HepG2 (cell line): ENCODE data around the gene SESN2. TPM values are rescaled to one million over a fixed set of nuclear protein-coding genes. Genes with fewer than 3 reads are reported as not detected.
A peak's percentile ranks its signal among the peaks of the same experiment; 100 is the strongest.

Experiments
- EHMT2 ChIP-seq: fragments of 200-600 bp; sonication (generic); IDR thresholded peaks from 2 replicates; pipeline ENCODE4 v1.7.0; 2017; ENCODE audit warnings: antibody characterized with exemption, low read depth, low read length, borderline replicate concordance
- MBD4 ChIP-seq: IDR thresholded peaks from 2 replicates; pipeline ENCODE4 v1.6.1; 2012; ENCODE audit warnings: low read length, inconsistent platforms, borderline replicate concordance
- MEIS1 ChIP-seq: sonication (generic); formaldehyde crosslinking; IDR thresholded peaks from 2 replicates; pipeline ENCODE4 v1.9.0; 2021; ENCODE audit warnings: mild to moderate bottlenecking, missing genetic modification reagents, moderate library complexity, borderline replicate concordance
- NAIF1 ChIP-seq: sonication (generic); formaldehyde crosslinking; IDR thresholded peaks from 2 replicates; pipeline ENCODE4 v1.5.0; 2020; ENCODE audit warnings: mild to moderate bottlenecking, missing genetic modification reagents, borderline replicate concordance
- NFIC ChIP-seq: IDR thresholded peaks from 2 replicates; pipeline ENCODE4 v1.6.1; 2012; ENCODE audit warnings: mild to moderate bottlenecking, low read length, inconsistent platforms
- SP1 ChIP-seq, 2 experiments: fragments of 450-650 bp in 1 of 2; sonication (generic) in 1 of 2; formaldehyde crosslinking in 1 of 2; IDR thresholded peaks; 2 replicates each; pipeline versions ENCODE4 v1.4.0 to v1.6.1; 2016 to 2020; ENCODE audit warnings: missing genetic modification reagents in 1 of 2
- TERF1 ChIP-seq: sonication (generic); formaldehyde crosslinking; IDR thresholded peaks from 2 replicates; pipeline ENCODE4 v1.8.0; 2022; ENCODE audit warnings: mild to moderate bottlenecking, missing genetic modification reagents, moderate library complexity
- ZNF3 ChIP-seq: IDR thresholded peaks from 2 replicates; pipeline ENCODE4 v1.7.0; 2017; ENCODE audit warnings: inconsistent platforms
- ZNF660 ChIP-seq: sonication (generic); formaldehyde crosslinking; IDR thresholded peaks from 2 replicates; pipeline ENCODE4 v1.5.1; 2020; ENCODE audit warnings: mild to moderate bottlenecking, low read depth, missing genetic modification reagents, borderline replicate concordance
- polyA plus RNA-seq, 8 experiments: library from polyadenylated mRNA; depleted of rRNA in 3 of 8; stranded (reverse) in 7 of 8; unstranded in 1 of 8; fragments of >200 nt; fragmentation: Illumina TruSeq in 4 of 8; extraction: Trizol in 4 of 8; gene quantifications; 2 replicates each; pipeline versions ENCODE4 v1.2.1 to v1.2.3, GENCODE V29; 2011 to 2016; ENCODE audit warnings: low read depth in 4 of 8, missing spikeins in 1 of 8, mixed read lengths in 1 of 8; ENCODE audit not compliant: insufficient read depth in 1 of 8
- total RNA-seq, 5 experiments: library from RNA; depleted of rRNA; stranded (reverse); fragments of >200 nt; fragmentation: Illumina TruSeq; extraction: Trizol; gene quantifications; 2 replicates each; pipeline ENCODE4 v1.2.3, GENCODE V29; 2016; ENCODE audit warnings: low read depth in 1 of 5
- TF ChIP-seq, protein P1 (sequence below): sonication (generic); formaldehyde crosslinking; IDR thresholded peaks from 2 replicates; pipeline ENCODE4 v1.5.1; 2020; ENCODE audit warnings: mild to moderate bottlenecking, missing genetic modification reagents, borderline replicate concordance
- TF ChIP-seq, protein P2 (sequence below): IDR thresholded peaks from 2 replicates; pipeline ENCODE4 v1.6.1; 2016; ENCODE audit warnings: missing genetic modification reagents, missing compliant biosample characterization
- TF ChIP-seq, protein P3 (sequence below), 2 experiments: sonication (generic) in 1 of 2; formaldehyde crosslinking in 1 of 2; IDR thresholded peaks; 2 replicates each; pipeline versions ENCODE4 v1.5.1 to v1.6.1; 2011 to 2020; ENCODE audit warnings: borderline replicate concordance in 1 of 2, low read depth in 1 of 2, low read length in 1 of 2, mild to moderate bottlenecking in 1 of 2, missing genetic modification reagents in 1 of 2, moderate library complexity in 1 of 2
- TF ChIP-seq, protein P4 (sequence below): sonication (generic); formaldehyde crosslinking; conservative IDR thresholded peaks from 2 replicates; pipeline ENCODE4 v1.4.0; 2020; ENCODE audit warnings: mild to moderate bottlenecking, missing genetic modification reagents, moderate library complexity

SESN2 gene
- total and polyA plus RNA-seq, 2 of the 13 experiments (the other 11 are each of a cell fraction or from before 2014, with no cell fraction given), result 13.2 to 19.1 TPM

DNA sequence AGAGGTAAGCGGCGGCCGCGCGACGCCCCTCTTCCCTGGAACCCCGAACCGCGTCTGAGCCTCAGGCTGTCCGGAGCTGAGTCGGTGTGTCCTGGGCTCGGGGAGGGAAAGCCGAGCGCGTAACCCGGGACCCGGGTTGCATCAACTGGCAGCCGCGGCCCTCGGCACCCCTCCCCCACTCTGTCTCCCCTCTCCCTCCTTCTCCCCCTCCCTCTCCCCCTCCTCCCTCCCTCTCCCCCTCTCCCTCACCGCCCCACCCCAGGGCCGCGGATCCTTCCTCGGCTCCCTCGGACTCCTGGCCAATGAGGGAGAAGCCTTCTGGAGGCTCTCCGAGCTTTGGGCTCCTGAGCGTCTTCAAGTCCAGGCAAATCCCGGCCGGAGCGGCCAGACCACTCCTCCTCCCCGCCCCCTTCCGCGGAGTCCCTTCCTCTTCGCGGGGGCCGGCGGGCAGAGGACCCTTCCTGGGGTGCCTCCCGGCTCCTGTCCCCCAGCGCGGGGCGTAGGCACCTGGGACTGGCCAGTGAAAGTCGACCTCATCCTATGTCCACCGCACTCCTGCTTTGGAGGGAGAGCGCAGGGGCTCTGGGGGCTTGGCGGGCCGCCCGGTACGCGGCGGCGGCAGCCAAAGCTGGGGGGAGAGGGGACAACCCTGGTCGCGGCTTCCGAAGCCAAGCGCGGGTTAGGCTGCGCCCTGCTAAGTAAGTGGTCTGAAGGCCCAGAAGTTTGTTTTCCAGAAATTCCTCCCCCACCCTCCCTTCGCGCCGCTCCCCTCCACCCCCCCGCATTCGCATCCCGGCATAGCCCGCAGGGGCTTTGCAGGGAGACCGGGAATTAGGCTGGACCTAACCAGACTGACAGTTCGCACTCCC lies 850 bp downstream of the SESN2 start (continued):
- TF ChIP-seq, protein P1, sequence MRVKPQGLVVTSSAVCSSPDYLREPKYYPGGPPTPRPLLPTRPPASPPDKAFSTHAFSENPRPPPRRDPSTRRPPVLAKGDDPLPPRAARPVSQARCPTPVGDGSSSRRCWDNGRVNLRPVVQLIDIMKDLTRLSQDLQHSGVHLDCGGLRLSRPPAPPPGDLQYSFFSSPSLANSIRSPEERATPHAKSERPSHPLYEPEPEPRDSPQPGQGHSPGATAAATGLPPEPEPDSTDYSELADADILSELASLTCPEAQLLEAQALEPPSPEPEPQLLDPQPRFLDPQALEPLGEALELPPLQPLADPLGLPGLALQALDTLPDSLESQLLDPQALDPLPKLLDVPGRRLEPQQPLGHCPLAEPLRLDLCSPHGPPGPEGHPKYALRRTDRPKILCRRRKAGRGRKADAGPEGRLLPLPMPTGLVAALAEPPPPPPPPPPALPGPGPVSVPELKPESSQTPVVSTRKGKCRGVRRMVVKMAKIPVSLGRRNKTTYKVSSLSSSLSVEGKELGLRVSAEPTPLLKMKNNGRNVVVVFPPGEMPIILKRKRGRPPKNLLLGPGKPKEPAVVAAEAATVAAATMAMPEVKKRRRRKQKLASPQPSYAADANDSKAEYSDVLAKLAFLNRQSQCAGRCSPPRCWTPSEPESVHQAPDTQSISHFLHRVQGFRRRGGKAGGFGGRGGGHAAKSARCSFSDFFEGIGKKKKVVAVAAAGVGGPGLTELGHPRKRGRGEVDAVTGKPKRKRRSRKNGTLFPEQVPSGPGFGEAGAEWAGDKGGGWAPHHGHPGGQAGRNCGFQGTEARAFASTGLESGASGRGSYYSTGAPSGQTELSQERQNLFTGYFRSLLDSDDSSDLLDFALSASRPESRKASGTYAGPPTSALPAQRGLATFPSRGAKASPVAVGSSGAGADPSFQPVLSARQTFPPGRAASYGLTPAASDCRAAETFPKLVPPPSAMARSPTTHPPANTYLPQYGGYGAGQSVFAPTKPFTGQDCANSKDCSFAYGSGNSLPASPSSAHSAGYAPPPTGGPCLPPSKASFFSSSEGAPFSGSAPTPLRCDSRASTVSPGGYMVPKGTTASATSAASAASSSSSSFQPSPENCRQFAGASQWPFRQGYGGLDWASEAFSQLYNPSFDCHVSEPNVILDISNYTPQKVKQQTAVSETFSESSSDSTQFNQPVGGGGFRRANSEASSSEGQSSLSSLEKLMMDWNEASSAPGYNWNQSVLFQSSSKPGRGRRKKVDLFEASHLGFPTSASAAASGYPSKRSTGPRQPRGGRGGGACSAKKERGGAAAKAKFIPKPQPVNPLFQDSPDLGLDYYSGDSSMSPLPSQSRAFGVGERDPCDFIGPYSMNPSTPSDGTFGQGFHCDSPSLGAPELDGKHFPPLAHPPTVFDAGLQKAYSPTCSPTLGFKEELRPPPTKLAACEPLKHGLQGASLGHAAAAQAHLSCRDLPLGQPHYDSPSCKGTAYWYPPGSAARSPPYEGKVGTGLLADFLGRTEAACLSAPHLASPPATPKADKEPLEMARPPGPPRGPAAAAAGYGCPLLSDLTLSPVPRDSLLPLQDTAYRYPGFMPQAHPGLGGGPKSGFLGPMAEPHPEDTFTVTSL, result no peak
- no peak for TF ChIP-seq MEIS1 (CRISPR knock-in tag)
- no peak for TF ChIP-seq MBD4
- TF ChIP-seq, protein P2, sequence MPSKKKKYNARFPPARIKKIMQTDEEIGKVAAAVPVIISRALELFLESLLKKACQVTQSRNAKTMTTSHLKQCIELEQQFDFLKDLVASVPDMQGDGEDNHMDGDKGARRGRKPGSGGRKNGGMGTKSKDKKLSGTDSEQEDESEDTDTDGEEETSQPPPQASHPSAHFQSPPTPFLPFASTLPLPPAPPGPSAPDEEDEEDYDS, result no peak
- no peak for TF ChIP-seq SP1 (IDR thresholded peaks at IDR 0.05)
- TF ChIP-seq SP1 (CRISPR knock-in tag; IDR thresholded peaks at IDR 0.05), result no peak
- no peak for TF ChIP-seq NAIF1 (CRISPR knock-in tag)
- TF ChIP-seq EHMT2, result no peak
- TF ChIP-seq TERF1 (CRISPR knock-in tag), result no peak
- TF ChIP-seq, protein P3, sequence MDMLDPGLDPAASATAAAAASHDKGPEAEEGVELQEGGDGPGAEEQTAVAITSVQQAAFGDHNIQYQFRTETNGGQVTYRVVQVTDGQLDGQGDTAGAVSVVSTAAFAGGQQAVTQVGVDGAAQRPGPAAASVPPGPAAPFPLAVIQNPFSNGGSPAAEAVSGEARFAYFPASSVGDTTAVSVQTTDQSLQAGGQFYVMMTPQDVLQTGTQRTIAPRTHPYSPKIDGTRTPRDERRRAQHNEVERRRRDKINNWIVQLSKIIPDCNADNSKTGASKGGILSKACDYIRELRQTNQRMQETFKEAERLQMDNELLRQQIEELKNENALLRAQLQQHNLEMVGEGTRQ (IDR thresholded peaks at IDR 0.05; ENCODE audit: low read depth, low read length), result no peak
- TF ChIP-seq, protein P3 (CRISPR knock-in tag; IDR thresholded peaks at IDR 0.05; ENCODE audit: borderline replicate concordance), result no peak
- TF ChIP-seq NFIC, result no peak
- TF ChIP-seq, protein P4, sequence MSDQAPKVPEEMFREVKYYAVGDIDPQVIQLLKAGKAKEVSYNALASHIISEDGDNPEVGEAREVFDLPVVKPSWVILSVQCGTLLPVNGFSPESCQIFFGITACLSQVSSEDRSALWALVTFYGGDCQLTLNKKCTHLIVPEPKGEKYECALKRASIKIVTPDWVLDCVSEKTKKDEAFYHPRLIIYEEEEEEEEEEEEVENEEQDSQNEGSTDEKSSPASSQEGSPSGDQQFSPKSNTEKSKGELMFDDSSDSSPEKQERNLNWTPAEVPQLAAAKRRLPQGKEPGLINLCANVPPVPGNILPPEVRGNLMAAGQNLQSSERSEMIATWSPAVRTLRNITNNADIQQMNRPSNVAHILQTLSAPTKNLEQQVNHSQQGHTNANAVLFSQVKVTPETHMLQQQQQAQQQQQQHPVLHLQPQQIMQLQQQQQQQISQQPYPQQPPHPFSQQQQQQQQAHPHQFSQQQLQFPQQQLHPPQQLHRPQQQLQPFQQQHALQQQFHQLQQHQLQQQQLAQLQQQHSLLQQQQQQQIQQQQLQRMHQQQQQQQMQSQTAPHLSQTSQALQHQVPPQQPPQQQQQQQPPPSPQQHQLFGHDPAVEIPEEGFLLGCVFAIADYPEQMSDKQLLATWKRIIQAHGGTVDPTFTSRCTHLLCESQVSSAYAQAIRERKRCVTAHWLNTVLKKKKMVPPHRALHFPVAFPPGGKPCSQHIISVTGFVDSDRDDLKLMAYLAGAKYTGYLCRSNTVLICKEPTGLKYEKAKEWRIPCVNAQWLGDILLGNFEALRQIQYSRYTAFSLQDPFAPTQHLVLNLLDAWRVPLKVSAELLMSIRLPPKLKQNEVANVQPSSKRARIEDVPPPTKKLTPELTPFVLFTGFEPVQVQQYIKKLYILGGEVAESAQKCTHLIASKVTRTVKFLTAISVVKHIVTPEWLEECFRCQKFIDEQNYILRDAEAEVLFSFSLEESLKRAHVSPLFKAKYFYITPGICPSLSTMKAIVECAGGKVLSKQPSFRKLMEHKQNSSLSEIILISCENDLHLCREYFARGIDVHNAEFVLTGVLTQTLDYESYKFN, result 0 out of 2 replicates have a peak, but pooled peaks have one; percentile 3
- no peak for TF ChIP-seq ZNF3
- no peak for TF ChIP-seq ZNF660 (CRISPR knock-in tag)
